H9 (cell line): ENCODE data around the gene MYH14. TPM values are rescaled to one million over a fixed set of nuclear protein-coding genes. Genes with fewer than 3 reads are reported as not detected.

ENCODE experiments used
- DNase-seq: peaks from one replicate; pipeline ENCODE4 v3.0.0-alpha.2; 2017
- H2AFZ ChIP-seq: one replicate; pipeline ENCODE4 v1.6.1; 2013; ENCODE audit warnings: mild to moderate bottlenecking, low read length, control low read depth, moderate library complexity
- H2AK5ac ChIP-seq: 2 replicates; pipeline ENCODE4 v1.6.1; 2013; ENCODE audit warnings: low read length, control low read depth, mixed read lengths; ENCODE audit not compliant: insufficient read length
- H2BK120ac ChIP-seq: one replicate; pipeline ENCODE4 v1.6.1; 2013; ENCODE audit warnings: low read depth, mild to moderate bottlenecking, low read length, control low read depth, inconsistent platforms; ENCODE audit not compliant: poor library complexity, severe bottlenecking
- H2BK12ac ChIP-seq: 2 replicates; pipeline ENCODE4 v1.6.1; 2013; ENCODE audit warnings: low read length, control low read depth, mixed read lengths, low read depth; ENCODE audit not compliant: insufficient read length
- H2BK15ac ChIP-seq: 2 replicates; pipeline ENCODE4 v1.6.1; 2013; ENCODE audit warnings: low read depth, low read length, control low read depth
- H2BK20ac ChIP-seq: one replicate; pipeline ENCODE4 v1.6.1; 2013; ENCODE audit warnings: low read depth, mild to moderate bottlenecking, low read length, control low read depth, inconsistent platforms; ENCODE audit not compliant: poor library complexity, severe bottlenecking
- H2BK5ac ChIP-seq: 2 replicates; pipeline ENCODE4 v1.6.1; 2013; ENCODE audit warnings: low read length, control low read depth, mixed read lengths; ENCODE audit not compliant: insufficient read length
- H3K14ac ChIP-seq: 2 replicates; pipeline ENCODE4 v1.6.1; 2013; ENCODE audit warnings: low read length, control low read depth; ENCODE audit not compliant: insufficient read depth
- H3K18ac ChIP-seq: 2 replicates; pipeline ENCODE4 v1.6.1; 2013; ENCODE audit warnings: low read depth, mild to moderate bottlenecking, mixed read lengths, low read length, control low read depth; ENCODE audit not compliant: insufficient read length
- H3K23ac ChIP-seq: 2 replicates; pipeline ENCODE4 v1.6.1; 2013; ENCODE audit warnings: low read length, control low read depth, mixed read lengths, low read depth; ENCODE audit not compliant: insufficient read length
- H3K23me2 ChIP-seq: 2 replicates; pipeline ENCODE4 v1.6.1; 2013; ENCODE audit warnings: low read depth, mild to moderate bottlenecking, mixed read lengths, low read length, control low read depth; ENCODE audit not compliant: insufficient read length, poor library complexity, severe bottlenecking
- H3K27ac ChIP-seq: 2 replicates; pipeline ENCODE4 v1.5.1; 2013; ENCODE audit warnings: low read length, control low read depth, mixed read lengths, low read depth; ENCODE audit not compliant: insufficient read length
- H3K27me3 ChIP-seq: 2 replicates; pipeline ENCODE4 v1.6.1; 2013; ENCODE audit warnings: low read length, control low read depth, inconsistent platforms; ENCODE audit not compliant: insufficient read depth
- H3K4ac ChIP-seq: 2 replicates; pipeline ENCODE4 v1.6.1; 2013; ENCODE audit warnings: low read depth, mild to moderate bottlenecking, control low read depth, inconsistent platforms, low read length, moderate library complexity
- H3K4me1 ChIP-seq: 2 replicates; pipeline ENCODE4 v1.6.1; 2013; ENCODE audit warnings: low read length, control low read depth, inconsistent platforms; ENCODE audit not compliant: insufficient read depth
- H3K4me2 ChIP-seq: 2 replicates; pipeline ENCODE4 v1.6.1; 2013; ENCODE audit warnings: low read length, control low read depth, mixed read lengths; ENCODE audit not compliant: insufficient read length, insufficient read depth
- H3K56ac ChIP-seq: 2 replicates; pipeline ENCODE4 v1.6.1; 2013; ENCODE audit warnings: low read depth, mild to moderate bottlenecking, mixed read lengths, low read length, control low read depth; ENCODE audit not compliant: insufficient read length
- H3K79me1 ChIP-seq: 2 replicates; pipeline ENCODE4 v1.6.1; 2013; ENCODE audit warnings: low read depth, mild to moderate bottlenecking, moderate library complexity, low read length, control low read depth, inconsistent platforms; ENCODE audit not compliant: insufficient read depth, poor library complexity, severe bottlenecking
- H3K79me2 ChIP-seq: 2 replicates; pipeline ENCODE4 v1.6.1; 2013; ENCODE audit warnings: low read length, control low read depth, inconsistent platforms; ENCODE audit not compliant: insufficient read depth
- H3K9ac ChIP-seq: 2 replicates; pipeline ENCODE4 v1.6.1; 2013; ENCODE audit warnings: low read length, control low read depth, mixed read lengths; ENCODE audit not compliant: insufficient read length; ENCODE audit errors: extremely low read depth
- H3K9me3 ChIP-seq: one replicate; pipeline ENCODE4 v1.6.1; 2013; ENCODE audit warnings: low read depth, low read length, inconsistent platforms; ENCODE audit not compliant: control insufficient read depth
- H3T11ph ChIP-seq: one replicate; pipeline ENCODE4 v1.6.1; 2013; ENCODE audit warnings: mild to moderate bottlenecking, low read length, control low read depth, inconsistent platforms
- H4K20me1 ChIP-seq: one replicate; pipeline ENCODE4 v1.6.1; 2013; ENCODE audit not compliant: control insufficient read depth, insufficient read length, insufficient read depth
- H4K5ac ChIP-seq: 2 replicates; pipeline ENCODE4 v1.6.1; 2013; ENCODE audit warnings: low read depth, mild to moderate bottlenecking, mixed read lengths, low read length, control low read depth; ENCODE audit not compliant: insufficient read length
- H4K8ac ChIP-seq: replicated peaks from 2 replicates; pipeline ENCODE4 v1.6.1; 2013; ENCODE audit warnings: low read length, control low read depth, mixed read lengths, low read depth; ENCODE audit not compliant: insufficient read length
- H4K91ac ChIP-seq: 2 replicates; pipeline ENCODE4 v1.6.1; 2013; ENCODE audit warnings: low read depth, mild to moderate bottlenecking, moderate library complexity, mixed read lengths, low read length, control low read depth; ENCODE audit not compliant: insufficient read length
- H3K27ac Mint-ChIP-seq, 3 experiments: 2 replicates in 2 of 3; 3 replicates in 1 of 3; pipeline ENCODE4 v1.8.0; 2020 to 2021; ENCODE audit warnings: mixed read lengths in 3 of 3, mild to moderate bottlenecking in 1 of 3, moderate library complexity in 1 of 3
- H3K27me3 Mint-ChIP-seq: 2 replicates; pipeline ENCODE4 v1.8.0; 2021; ENCODE audit warnings: low read depth, mild to moderate bottlenecking, moderate library complexity, mixed read lengths
- H3K36me3 Mint-ChIP-seq, 3 experiments: 2 replicates in 2 of 3; 3 replicates in 1 of 3; pipeline ENCODE4 v1.8.0; 2020 to 2021; ENCODE audit warnings: low read depth in 3 of 3, mixed read lengths in 3 of 3; ENCODE audit not compliant: insufficient read depth in 1 of 3
- H3K4me1 Mint-ChIP-seq, 2 experiments: 2 replicates each; pipeline ENCODE4 v1.8.0; 2020; ENCODE audit warnings: mixed read lengths in 2 of 2
- H3K4me3 Mint-ChIP-seq, 2 experiments: 2 replicates in 1 of 2; 3 replicates in 1 of 2; pipeline ENCODE4 v1.8.0; 2020 to 2021; ENCODE audit warnings: mild to moderate bottlenecking in 2 of 2, mixed read lengths in 2 of 2, moderate library complexity in 1 of 2
- H3K9me3 Mint-ChIP-seq, 2 experiments: 2 replicates in 1 of 2; 3 replicates in 1 of 2; pipeline ENCODE4 v1.8.0; 2020; ENCODE audit warnings: mild to moderate bottlenecking in 2 of 2, mixed read lengths in 2 of 2, moderate library complexity in 1 of 2
- WGBS: extraction: QIAGEN DNeasy Blood & Tissue Kit; methylation state at CpG from one replicate; pipeline ENCODE4 v1.1.7; 2013; ENCODE audit warnings: missing lambda C conversion rate, low lambda C conversion rate, mixed read lengths; ENCODE audit not compliant: insufficient read length; ENCODE audit errors: extremely low coverage; 5-methylcytosine and 5-hydroxymethylcytosine counted together
- total RNA-seq: library from RNA; stranded (reverse); gene quantifications from 2 replicates; pipeline ENCODE4 v1.2.1, GENCODE V29; 2021
- TF ChIP-seq, protein P1 (sequence below): fragments of 200-600 bp; sonication (generic); conservative IDR thresholded peaks from 3 replicates; pipeline ENCODE4 v1.8.0; 2021; ENCODE audit warnings: antibody characterized with exemption, mild to moderate bottlenecking

MYH14 gene
- total RNA-seq, 1 experiment from 2014 or later, result 27.7 TPM

GRCh38 chr19:50276370-50277063 is 73.1 kb downstream of the MYH14 start:
- Histone ChIP-seq H3K14ac (no peak overlapping the region), H4K5ac (no peak overlapping the region), H3K18ac (no peak overlapping the region), H2BK5ac (no peak overlapping the region), H3K79me1 (no peaks in the 10 kb centered on the region), H3K27ac (no peak overlapping the region), H3K56ac (no peak overlapping the region), H3K79me2 (no peaks in the 10 kb centered on the region), H4K91ac (no peak overlapping the region), H3K27me3 (no peaks in the 10 kb centered on the region), H3T11ph (no peak overlapping the region), H2BK20ac (no peak overlapping the region), H2AK5ac (no peak overlapping the region), H3K9me3 (no peaks in the 10 kb centered on the region), H2BK120ac (no peak overlapping the region), H3K4me2 (no peak overlapping the region), H4K8ac (no peak overlapping the region), H3K23ac (no peak overlapping the region), H3K9ac (no peak overlapping the region), H4K20me1 (no peaks in the 10 kb centered on the region), H3K23me2 (no peaks in the 10 kb centered on the region), H2BK12ac (no peak overlapping the region), H2AFZ (no peak overlapping the region), H3K4me1 (no peaks in the 10 kb centered on the region), H2BK15ac (no peak overlapping the region), H3K4ac (no peak overlapping the region)
- no peak overlapping the region for H3K4me3 Mint-ChIP-seq
- peak overlapping the region in 1 of 3 experiments; percentile 34; a peak in 1 of 7 replicates for H3K27ac Mint-ChIP-seq
- no peaks in the 10 kb centered on the region for H3K27me3 Mint-ChIP-seq
- no peaks in the 10 kb centered on the region for H3K4me1 Mint-ChIP-seq
- WGBS, result no CpG with 5 or more reads among the region's 15 CpGs
- no peak for DNase-seq
- H3K9me3 Mint-ChIP-seq, result no peaks in the 10 kb centered on the region
- peaks cover 7 to 35% (median 32%) of the 10 kb centered on the region in 3 experiments; a peak in 6 of 7 replicates for H3K36me3 Mint-ChIP-seq
- TF ChIP-seq, protein P1, sequence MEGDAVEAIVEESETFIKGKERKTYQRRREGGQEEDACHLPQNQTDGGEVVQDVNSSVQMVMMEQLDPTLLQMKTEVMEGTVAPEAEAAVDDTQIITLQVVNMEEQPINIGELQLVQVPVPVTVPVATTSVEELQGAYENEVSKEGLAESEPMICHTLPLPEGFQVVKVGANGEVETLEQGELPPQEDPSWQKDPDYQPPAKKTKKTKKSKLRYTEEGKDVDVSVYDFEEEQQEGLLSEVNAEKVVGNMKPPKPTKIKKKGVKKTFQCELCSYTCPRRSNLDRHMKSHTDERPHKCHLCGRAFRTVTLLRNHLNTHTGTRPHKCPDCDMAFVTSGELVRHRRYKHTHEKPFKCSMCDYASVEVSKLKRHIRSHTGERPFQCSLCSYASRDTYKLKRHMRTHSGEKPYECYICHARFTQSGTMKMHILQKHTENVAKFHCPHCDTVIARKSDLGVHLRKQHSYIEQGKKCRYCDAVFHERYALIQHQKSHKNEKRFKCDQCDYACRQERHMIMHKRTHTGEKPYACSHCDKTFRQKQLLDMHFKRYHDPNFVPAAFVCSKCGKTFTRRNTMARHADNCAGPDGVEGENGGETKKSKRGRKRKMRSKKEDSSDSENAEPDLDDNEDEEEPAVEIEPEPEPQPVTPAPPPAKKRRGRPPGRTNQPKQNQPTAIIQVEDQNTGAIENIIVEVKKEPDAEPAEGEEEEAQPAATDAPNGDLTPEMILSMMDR, result no peak
